GM12878 (cell line): ENCODE results near the gene CLK1. TPM values are rescaled to one million over a fixed set of nuclear protein-coding genes. Genes with fewer than 3 reads are reported as not detected.

Source experiments
- ATAC-seq: fragments of 200-7000 bp; cut with Tn5 transposase; 3 replicates; pipeline ENCODE4 v1.9.1; 2020; ENCODE audit warnings: mild to moderate bottlenecking, moderate library complexity
- BruUV-seq: library from RNA; stranded (reverse); fragments of 400-500 nt; replicated peaks from 2 replicates; lab custom pipeline; 2021; lab: Mats Ljungman, UMichigan
- CTCF ChIA-PET: fragments of 300-600 bp; sonication (Branson Sonifier 250); formaldehyde crosslinking; extraction: SDS; loops from one replicate; lab custom pipeline; 2021; ENCODE audit warnings: inconsistent platforms; lab: Yijun Ruan, JAX
- POLR2A ChIA-PET: fragments of 350-600 bp; formaldehyde crosslinking; extraction: SDS; loops from one replicate; lab custom pipeline; 2021; ENCODE audit warnings: inconsistent platforms; lab: Charles Lee
- RAD21 ChIA-PET: fragments of 300-600 bp; sonication (Branson Sonifier 250); formaldehyde crosslinking; loops from one replicate; lab custom pipeline; 2023; ENCODE audit warnings: antibody characterized with exemption; ENCODE audit not compliant: unreplicated experiment; lab: Charles Lee
- SMC1A ChIA-PET: fragments of 300-600 bp; sonication (Branson Sonifier 250); formaldehyde crosslinking; loops from one replicate; lab custom pipeline; 2023; ENCODE audit not compliant: unreplicated experiment, uncharacterized antibody; lab: Charles Lee
- DNase-seq: peaks from one replicate; pipeline ENCODE4 v3.0.0-alpha.2; 2011; ENCODE audit warnings: low read depth, low spot score
- FAIRE-seq: peaks from 3 replicates; lab custom pipeline; 2011; peaks lifted over from hg19 to GRCh38; lab: Jason Lieb, UNC
- H2AFZ ChIP-seq: 2 replicates; pipeline ENCODE4 v1.6.0; 2011; ENCODE audit warnings: low read depth, low read length, control low read depth; ENCODE audit not compliant: control insufficient read depth
- H3K27ac ChIP-seq: 2 replicates; pipeline ENCODE4 v1.5.1; 2011; ENCODE audit warnings: control low read depth; ENCODE audit not compliant: control insufficient read depth, insufficient read depth
- H3K27me3 ChIP-seq, 2 experiments: replicated peaks in 1 of 2; 2 replicates each; pipeline versions ENCODE4 v1.6.0 to v1.6.1; 2011; ENCODE audit warnings: low read length in 1 of 2; ENCODE audit not compliant: control insufficient read depth in 2 of 2, insufficient read depth in 2 of 2
- H3K36me3 ChIP-seq, 2 experiments: 2 replicates each; pipeline ENCODE4 v1.5.1; 2011; ENCODE audit warnings: low read length in 1 of 2; ENCODE audit not compliant: control insufficient read depth in 2 of 2, insufficient read depth in 2 of 2
- H3K4me1 ChIP-seq: 2 replicates; pipeline ENCODE4 v1.6.1; 2011; ENCODE audit warnings: mild to moderate bottlenecking, low read length, moderate library complexity, mixed read lengths; ENCODE audit not compliant: control insufficient read depth, insufficient read depth
- H3K4me2 ChIP-seq: 2 replicates; pipeline ENCODE4 v1.6.0; 2011; ENCODE audit warnings: control low read depth; ENCODE audit not compliant: control insufficient read depth, insufficient read depth
- H3K4me3 ChIP-seq: fragments of 200-600 bp; sonication (generic); 2 replicates; pipeline ENCODE4 v1.5.1; 2016
- H3K79me2 ChIP-seq: 2 replicates; pipeline ENCODE4 v1.6.0; 2011; ENCODE audit warnings: low read length; ENCODE audit not compliant: control insufficient read depth, insufficient read depth
- H3K9ac ChIP-seq: 2 replicates; pipeline ENCODE4 v1.8.0; 2011; ENCODE audit warnings: low read length, control low read depth, mixed read lengths; ENCODE audit not compliant: control insufficient read depth, insufficient read depth
- H3K9me3 ChIP-seq: replicated peaks from 3 replicates; pipeline ENCODE4 v1.5.1; 2011; ENCODE audit warnings: mild to moderate bottlenecking, low read length; ENCODE audit not compliant: control insufficient read depth, insufficient read depth
- H4K20me1 ChIP-seq: 2 replicates; pipeline ENCODE4 v1.6.0; 2011; ENCODE audit not compliant: control insufficient read depth, insufficient read depth
- BCL11A ChIP-seq: IDR thresholded peaks from 2 replicates; pipeline ENCODE4 v1.6.1; 2011; ENCODE audit warnings: low read depth, low read length
- CHD4 ChIP-seq: fragments of 200-600 bp; sonication (generic); IDR thresholded peaks from 2 replicates; pipeline ENCODE4 v1.6.1; 2016; ENCODE audit warnings: mild to moderate bottlenecking
- EGR1 ChIP-seq, 2 experiments: IDR thresholded peaks; 1 replicate in 1 of 2; 2 replicates in 1 of 2; pipeline ENCODE4 v1.6.1; 2011 to 2012; ENCODE audit warnings: low read depth in 2 of 2, low read length in 2 of 2, borderline replicate concordance in 1 of 2, mild to moderate bottlenecking in 1 of 2, moderate library complexity in 1 of 2
- MYB ChIP-seq: fragments of 150-350 bp; IDR thresholded peaks from 2 replicates; pipeline ENCODE4 v1.6.1; 2014; ENCODE audit warnings: mild to moderate bottlenecking, low read depth, low read length, borderline replicate concordance
- NFYA ChIP-seq: IDR thresholded peaks from 2 replicates; pipeline ENCODE4 v1.6.1; 2011; ENCODE audit warnings: low read depth, mild to moderate bottlenecking, low read length, improper control_type of control experiment, borderline replicate concordance
- NFYB ChIP-seq: IDR thresholded peaks from 2 replicates; pipeline ENCODE4 v1.6.1; 2011; ENCODE audit warnings: low read depth, mild to moderate bottlenecking, low read length, improper control_type of control experiment, moderate library complexity; ENCODE audit not compliant: insufficient read depth
- RCOR1 ChIP-seq: conservative IDR thresholded peaks from 2 replicates; pipeline ENCODE4 v1.6.1; 2012; ENCODE audit warnings: low read depth, low read length, improper control_type of control experiment
- YY1 ChIP-seq: IDR thresholded peaks from 2 replicates; pipeline ENCODE4 v1.6.1; 2011; ENCODE audit warnings: low read depth, mild to moderate bottlenecking, low read length
- ZNF274 ChIP-seq: IDR thresholded peaks from one replicate; pipeline ENCODE4 v1.8.0; 2011; ENCODE audit not compliant: insufficient read length, insufficient read depth
- WGBS: methylation state at CpG from one replicate; pipeline ENCODE4 v1.1.6; 2016; ENCODE audit warnings: low lambda C conversion rate; ENCODE audit not compliant: insufficient replicate concordance, insufficient coverage; ENCODE audit errors: missing lambda C conversion rate; 5-methylcytosine and 5-hydroxymethylcytosine counted together
- in situ Hi-C: fragments of 300-500 bp; cut with MboI; formaldehyde crosslinking; loops from 9 replicates; pipeline ENCODE4 v1.14.3; 2018; ENCODE audit warnings: mixed read lengths
- intact Hi-C: fragments of 100-400 bp; cut with micrococcal nuclease; formaldehyde crosslinking; loops from one replicate; pipeline ENCODE4 v1.14.2; 2022; ENCODE audit not compliant: unreplicated experiment
- polyA plus RNA-seq, 11 experiments: library from polyadenylated mRNA; depleted of rRNA in 4 of 11; unstranded in 6 of 11; stranded (reverse) in 5 of 11; fragments of >200 nt; fragmentation: Nextera tagmentation in 4 of 11; fragmentation: Illumina TruSeq in 1 of 11; extraction: Ambion mirVana in 4 of 11; extraction: Trizol in 1 of 11; gene quantifications; 1 replicate in 1 of 11; 2 replicates in 10 of 11; pipeline versions ENCODE4 v1.2.1 to v1.2.3, GENCODE V29; 2011 to 2016; ENCODE audit warnings: inconsistent platforms in 2 of 11, missing spikeins in 2 of 11, low read depth in 1 of 11
- total RNA-seq, 4 experiments: library from RNA; depleted of rRNA in 3 of 4; stranded (reverse); fragments of >200 nt in 3 of 4; fragmentation: Illumina TruSeq in 1 of 4; extraction: Trizol in 1 of 4; gene quantifications; 2 replicates each; pipeline versions ENCODE4 v1.2.1 to v1.2.3, GENCODE V29; 2013 to 2021
- TF ChIP-seq, protein P1 (sequence below): fragments of 450-650 bp; IDR thresholded peaks from 2 replicates; pipeline ENCODE4 v1.6.1; 2016; ENCODE audit warnings: mild to moderate bottlenecking, moderate library complexity, borderline replicate concordance
- TF ChIP-seq, protein P2 (sequence below): IDR thresholded peaks from 2 replicates; pipeline ENCODE4 v1.6.1; 2011; ENCODE audit warnings: borderline replicate concordance, low read depth, mild to moderate bottlenecking, moderate library complexity, mixed read lengths, low read length; ENCODE audit not compliant: insufficient read depth; ENCODE audit errors: extremely low read length

Gene CLK1
- total and polyA plus RNA-seq, 10 of the 15 experiments (the other 5 are each of a cell fraction or from before 2014, with no cell fraction given): 61.2 to 221 (median 80.1) TPM

DNA sequence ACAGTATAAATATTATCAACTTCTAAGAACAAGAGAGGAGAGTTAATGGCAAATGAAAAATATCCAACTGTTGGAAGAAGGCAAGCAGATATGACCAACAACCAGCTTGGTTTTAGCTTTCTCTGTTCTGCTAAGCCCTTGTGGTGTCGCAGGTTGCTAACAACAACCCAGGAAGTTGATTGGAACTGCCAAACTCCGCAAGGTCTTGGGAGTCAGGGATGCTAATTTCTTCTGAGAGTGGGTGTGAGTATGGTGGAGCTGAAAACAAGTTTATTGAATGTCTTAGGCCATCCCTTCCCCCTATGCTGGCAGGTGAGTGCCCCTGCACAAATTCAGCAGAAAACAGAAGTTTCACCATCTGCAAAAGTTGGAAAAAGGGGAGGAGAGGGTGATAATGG, 35.2 kb downstream of the CLK1 start:
- DNase-seq (no peak), FAIRE-seq (no peak), ATAC-seq (no peak; the same call in 2 of the 3 replicates)
- SMC1A ChIA-PET: interaction anchor here (1.2 kb wide), 1 partner anchor 20 kb away, joined by 4 read pairs; no protein-coding TSS in a partner anchor
- Histone ChIP-seq H3K36me3 (no peaks in the 10 kb centered on the region; a peak in 1 of 4 replicates), H3K27ac (no peak overlapping the region), H2AFZ (no peak overlapping the region), H3K9ac (no peak overlapping the region), H3K9me3 (no peaks in the 10 kb centered on the region), H3K27me3 (no peaks in the 10 kb centered on the region), H3K4me3 (no peak overlapping the region), H3K4me2 (no peak overlapping the region), H3K4me1 (no peaks in the 10 kb centered on the region), H3K79me2 (no peaks in the 10 kb centered on the region), H4K20me1 (no peaks in the 10 kb centered on the region)
- no TSS peak for BruUV-seq
- POLR2A ChIA-PET: interaction anchor here (1.5 kb wide), 1 partner anchor 15 kb away, joined by 4 read pairs; no protein-coding TSS in a partner anchor
- TF ChIP-seq YY1 (no peak), MYB (no peak)
- CTCF ChIA-PET: no interaction called here
- 100% methylated on average over 2 of the region's 2 CpGs for WGBS
- intact Hi-C loops: no loop called here
- in situ Hi-C loops: no loop called here
- RAD21 ChIA-PET: no interaction called here

DNA sequence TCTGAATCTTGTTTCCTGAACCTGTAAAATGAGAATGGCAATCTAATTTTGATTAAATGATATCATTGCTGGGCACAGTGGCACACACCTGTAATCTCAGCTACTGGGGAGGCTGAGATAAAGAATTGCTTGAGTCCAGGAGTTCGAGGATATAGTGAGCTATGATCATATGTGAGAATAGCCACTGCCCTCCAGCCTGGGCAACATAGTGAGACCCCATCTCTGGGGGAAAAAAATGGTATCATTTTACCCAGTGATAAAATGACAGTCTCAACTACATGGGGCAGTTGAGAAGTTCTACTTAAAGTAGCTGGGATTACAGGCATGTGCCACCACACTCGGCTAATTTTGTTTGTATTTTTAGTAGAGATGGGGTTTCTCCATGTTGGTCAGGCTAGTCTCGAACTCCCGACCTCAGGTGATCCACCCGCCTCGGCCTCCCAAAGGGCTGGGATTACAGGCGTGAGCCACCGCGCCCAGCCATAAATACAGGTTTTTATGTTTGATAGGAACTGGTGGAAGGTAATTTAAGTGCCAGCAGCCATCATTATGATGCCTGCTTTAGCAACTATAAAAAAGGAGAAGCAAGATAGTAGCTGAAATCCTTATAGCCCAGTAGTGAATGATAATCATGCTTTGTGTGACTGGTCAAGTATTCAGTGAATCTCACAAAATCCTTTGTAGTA, 35.7 kb downstream of the CLK1 start:
- intact Hi-C loops (no loop called here), in situ Hi-C loops (no loop called here)
- ChIA-PET SMC1A (interaction anchor here (1.1 to 1.2 kb wide), 3 partner anchors 15 to 24 kb away, joined by 3 to 4 read pairs (median 4); no protein-coding TSS in a partner anchor), CTCF (no interaction called here), RAD21 (no interaction called here), POLR2A (no interaction called here)
- BruUV-seq: no TSS peak
- FAIRE-seq: no peak
- Histone ChIP-seq H3K27ac (no peak overlapping the region), H3K36me3 (no peaks in the 10 kb centered on the region; a peak in 1 of 4 replicates), H3K4me2 (no peak overlapping the region), H4K20me1 (no peaks in the 10 kb centered on the region), H2AFZ (no peak overlapping the region), H3K27me3 (no peaks in the 10 kb centered on the region), H3K4me1 (no peaks in the 10 kb centered on the region), H3K79me2 (no peaks in the 10 kb centered on the region), H3K9ac (no peak overlapping the region), H3K9me3 (no peaks in the 10 kb centered on the region), H3K4me3 (no peak overlapping the region)
- no peak; the same call in 1 of the 3 replicates for ATAC-seq
- WGBS: 97% methylated on average over 8 of the region's 9 CpGs
- no peak for DNase-seq
- no peak for TF ChIP-seq NFYA
- no peak for TF ChIP-seq YY1
- no peak for TF ChIP-seq CHD4
- TF ChIP-seq EGR1 (IDR thresholded peaks at IDR 0.05; ENCODE audit: borderline replicate concordance in 1 of 2, low read depth in 2 of 2, low read length in 2 of 2): no peak
- TF ChIP-seq RCOR1: no peak
- no peak for TF ChIP-seq ZNF274
- TF ChIP-seq NFYB: no peak
- no peak for TF ChIP-seq BCL11A
- TF ChIP-seq, protein P1, sequence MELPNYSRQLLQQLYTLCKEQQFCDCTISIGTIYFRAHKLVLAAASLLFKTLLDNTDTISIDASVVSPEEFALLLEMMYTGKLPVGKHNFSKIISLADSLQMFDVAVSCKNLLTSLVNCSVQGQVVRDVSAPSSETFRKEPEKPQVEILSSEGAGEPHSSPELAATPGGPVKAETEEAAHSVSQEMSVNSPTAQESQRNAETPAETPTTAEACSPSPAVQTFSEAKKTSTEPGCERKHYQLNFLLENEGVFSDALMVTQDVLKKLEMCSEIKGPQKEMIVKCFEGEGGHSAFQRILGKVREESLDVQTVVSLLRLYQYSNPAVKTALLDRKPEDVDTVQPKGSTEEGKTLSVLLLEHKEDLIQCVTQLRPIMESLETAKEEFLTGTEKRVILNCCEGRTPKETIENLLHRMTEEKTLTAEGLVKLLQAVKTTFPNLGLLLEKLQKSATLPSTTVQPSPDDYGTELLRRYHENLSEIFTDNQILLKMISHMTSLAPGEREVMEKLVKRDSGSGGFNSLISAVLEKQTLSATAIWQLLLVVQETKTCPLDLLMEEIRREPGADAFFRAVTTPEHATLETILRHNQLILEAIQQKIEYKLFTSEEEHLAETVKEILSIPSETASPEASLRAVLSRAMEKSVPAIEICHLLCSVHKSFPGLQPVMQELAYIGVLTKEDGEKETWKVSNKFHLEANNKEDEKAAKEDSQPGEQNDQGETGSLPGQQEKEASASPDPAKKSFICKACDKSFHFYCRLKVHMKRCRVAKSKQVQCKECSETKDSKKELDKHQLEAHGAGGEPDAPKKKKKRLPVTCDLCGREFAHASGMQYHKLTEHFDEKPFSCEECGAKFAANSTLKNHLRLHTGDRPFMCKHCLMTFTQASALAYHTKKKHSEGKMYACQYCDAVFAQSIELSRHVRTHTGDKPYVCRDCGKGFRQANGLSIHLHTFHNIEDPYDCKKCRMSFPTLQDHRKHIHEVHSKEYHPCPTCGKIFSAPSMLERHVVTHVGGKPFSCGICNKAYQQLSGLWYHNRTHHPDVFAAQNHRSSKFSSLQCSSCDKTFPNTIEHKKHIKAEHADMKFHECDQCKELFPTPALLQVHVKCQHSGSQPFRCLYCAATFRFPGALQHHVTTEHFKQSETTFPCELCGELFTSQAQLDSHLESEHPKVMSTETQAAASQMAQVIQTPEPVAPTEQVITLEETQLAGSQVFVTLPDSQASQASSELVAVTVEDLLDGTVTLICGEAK: no peak
- TF ChIP-seq, protein P2, sequence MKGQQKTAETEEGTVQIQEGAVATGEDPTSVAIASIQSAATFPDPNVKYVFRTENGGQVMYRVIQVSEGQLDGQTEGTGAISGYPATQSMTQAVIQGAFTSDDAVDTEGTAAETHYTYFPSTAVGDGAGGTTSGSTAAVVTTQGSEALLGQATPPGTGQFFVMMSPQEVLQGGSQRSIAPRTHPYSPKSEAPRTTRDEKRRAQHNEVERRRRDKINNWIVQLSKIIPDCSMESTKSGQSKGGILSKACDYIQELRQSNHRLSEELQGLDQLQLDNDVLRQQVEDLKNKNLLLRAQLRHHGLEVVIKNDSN: no peak
